GM10266 (cell line): Measurements from ENCODE around the gene SSTR5.

ENCODE experiments used
- DNase-seq: peaks from one replicate; pipeline ENCODE4 v3.0.0; 2012; ENCODE audit errors: extremely low spot score
- TF ChIP-seq, protein P1 (sequence below): IDR thresholded peaks from 2 replicates; pipeline ENCODE4 v1.5.1; 2012; ENCODE audit warnings: mild to moderate bottlenecking, low read depth; ENCODE audit not compliant: control insufficient read depth, insufficient read depth; ENCODE audit errors: missing control alignments

Gene SSTR5

DNA sequence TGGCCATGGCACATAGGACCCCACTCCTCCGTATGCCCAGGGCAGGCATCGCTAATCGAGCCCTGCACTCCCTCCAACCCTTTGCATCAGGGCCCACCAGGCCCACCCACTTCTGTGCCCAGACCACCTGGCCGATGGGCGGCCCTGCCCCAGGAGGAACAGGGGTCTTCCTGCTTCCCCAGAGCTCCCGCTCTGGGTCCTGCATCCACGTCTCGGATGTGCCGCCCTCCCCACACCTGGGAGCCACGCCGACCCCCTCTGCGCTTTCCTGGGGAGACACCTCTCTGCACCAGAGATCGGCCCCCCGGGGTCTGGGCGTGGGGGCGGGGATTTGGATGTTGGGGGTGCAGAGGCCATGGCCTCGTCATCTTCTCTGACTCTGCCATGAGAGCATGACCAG is 21.1 kb upstream of the SSTR5 start:
- TF ChIP-seq, protein P1, sequence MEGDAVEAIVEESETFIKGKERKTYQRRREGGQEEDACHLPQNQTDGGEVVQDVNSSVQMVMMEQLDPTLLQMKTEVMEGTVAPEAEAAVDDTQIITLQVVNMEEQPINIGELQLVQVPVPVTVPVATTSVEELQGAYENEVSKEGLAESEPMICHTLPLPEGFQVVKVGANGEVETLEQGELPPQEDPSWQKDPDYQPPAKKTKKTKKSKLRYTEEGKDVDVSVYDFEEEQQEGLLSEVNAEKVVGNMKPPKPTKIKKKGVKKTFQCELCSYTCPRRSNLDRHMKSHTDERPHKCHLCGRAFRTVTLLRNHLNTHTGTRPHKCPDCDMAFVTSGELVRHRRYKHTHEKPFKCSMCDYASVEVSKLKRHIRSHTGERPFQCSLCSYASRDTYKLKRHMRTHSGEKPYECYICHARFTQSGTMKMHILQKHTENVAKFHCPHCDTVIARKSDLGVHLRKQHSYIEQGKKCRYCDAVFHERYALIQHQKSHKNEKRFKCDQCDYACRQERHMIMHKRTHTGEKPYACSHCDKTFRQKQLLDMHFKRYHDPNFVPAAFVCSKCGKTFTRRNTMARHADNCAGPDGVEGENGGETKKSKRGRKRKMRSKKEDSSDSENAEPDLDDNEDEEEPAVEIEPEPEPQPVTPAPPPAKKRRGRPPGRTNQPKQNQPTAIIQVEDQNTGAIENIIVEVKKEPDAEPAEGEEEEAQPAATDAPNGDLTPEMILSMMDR = no peak
- no peak for DNase-seq

DNA sequence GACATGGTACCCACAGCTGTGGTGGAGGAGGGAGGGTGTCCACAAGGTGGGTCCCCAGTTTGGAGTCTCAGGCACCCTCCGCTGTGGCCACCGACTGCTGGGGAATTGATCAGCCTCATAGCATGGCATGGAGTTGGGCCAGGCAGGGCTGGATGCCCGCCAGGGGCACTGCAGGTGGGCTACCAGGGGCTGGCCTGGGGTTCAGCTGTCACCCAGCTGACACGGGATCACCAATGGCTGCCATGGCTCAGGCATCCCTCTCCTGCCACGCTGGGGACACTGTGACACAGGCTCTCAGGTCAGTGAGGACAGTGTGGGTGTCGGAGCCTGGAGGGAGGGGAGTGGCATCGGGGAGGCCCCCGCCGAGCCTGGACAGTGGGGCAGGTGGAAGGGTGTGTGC is 19.8 kb upstream of the SSTR5 start:
- DNase-seq = no peak
- TF ChIP-seq, protein P1 = no peak

DNA sequence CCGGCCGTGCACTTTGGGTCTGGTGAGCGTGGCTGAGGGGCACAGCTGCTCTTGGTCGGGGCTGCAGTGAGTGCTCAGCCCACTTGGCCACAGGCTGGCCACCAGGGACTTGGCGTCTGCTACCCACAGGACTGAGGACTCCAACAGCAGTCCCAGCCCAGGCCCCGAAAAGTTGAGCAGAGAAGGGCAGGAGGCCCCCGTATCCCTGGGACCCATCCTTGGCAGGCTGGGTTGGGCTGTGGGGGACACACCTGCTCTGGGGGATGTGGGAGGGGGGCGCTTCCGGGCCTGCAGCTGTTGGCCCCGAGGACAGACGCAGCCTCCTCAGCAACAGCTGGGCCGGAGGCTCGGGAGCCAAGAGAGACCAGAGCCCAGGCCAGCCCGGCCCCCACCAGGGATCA is 19.4 kb upstream of the SSTR5 start:
- TF ChIP-seq, protein P1 = no peak
- no peak for DNase-seq

DNA sequence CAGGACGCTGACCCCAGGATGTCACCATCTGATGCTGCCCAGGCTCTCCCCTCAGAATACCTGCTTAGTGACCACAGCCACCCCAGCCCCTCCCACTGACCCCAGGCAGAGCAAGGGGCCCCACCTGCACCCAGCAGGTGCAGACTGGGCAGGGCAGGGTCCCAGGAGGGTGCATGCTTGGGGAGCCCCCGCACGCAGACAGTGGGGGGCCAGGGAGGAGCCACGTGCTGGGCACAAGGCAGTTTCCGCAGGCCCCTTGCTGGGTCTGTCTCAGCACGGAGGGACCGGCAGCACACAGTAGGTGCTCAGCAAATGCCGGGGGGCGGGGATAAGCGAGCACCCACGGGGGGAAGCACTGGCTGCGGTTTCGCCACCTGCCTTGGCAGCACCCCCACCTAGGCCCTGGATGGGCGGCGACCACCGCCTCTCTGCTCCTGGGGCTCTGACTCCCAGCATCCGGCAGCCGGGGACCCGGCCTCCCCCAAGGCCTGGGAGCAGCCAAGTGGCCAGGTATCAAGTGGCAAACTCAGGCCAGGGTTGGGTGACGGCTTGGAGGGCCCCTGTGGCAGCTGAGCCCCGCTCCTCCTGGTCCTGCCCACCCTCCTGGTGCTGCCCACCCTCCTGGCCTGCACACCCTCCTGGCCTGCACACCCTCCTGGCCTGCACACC is 18.7 kb upstream of the SSTR5 start:
- DNase-seq = no peak
- TF ChIP-seq, protein P1 = no peak

DNA sequence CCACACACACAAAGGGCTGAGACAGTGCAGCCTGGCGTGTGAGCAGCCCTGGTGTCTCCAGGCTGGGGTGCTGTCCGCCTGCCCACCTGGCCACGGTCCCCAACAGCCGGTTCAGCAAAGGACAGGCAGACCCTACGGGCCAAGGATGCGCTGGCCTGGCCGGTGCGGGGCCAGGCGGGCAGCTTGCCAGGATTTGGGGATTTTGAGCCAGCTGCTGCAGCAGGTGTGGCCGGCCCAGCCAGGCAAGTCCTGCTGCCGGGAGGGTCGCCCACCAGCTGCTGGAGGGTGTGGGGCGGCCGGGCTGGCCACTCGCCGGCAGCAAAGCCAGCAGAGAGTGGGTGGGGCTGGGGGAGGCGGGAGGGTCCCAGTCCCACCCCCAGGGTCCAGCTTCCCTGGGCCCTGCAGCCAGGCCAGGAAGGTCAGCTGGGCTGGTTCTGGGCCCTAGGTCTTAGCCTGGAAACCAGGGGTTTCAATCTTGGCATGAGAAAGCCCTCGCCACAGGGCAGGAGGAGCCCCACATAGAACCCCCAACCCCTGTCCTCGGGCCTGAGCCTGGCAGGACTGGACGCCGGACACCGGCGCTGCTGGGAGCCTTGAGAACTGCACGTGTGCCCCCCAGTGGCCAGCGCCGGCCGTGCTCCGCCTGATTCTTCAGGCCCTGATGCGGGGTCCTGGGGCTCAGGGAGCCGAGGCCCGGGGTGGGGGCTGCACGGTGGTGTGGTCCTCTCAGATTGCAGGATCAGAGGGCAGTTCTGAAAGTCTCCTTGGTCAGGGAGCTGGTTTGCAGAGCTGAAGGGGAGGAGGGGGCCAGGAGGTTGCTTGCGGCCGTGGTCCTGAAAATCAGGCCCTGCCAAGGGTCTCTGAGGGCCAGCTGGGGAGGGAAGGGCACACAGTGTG is 17.6 kb upstream of the SSTR5 start:
- DNase-seq = peak; percentile 81

DNA sequence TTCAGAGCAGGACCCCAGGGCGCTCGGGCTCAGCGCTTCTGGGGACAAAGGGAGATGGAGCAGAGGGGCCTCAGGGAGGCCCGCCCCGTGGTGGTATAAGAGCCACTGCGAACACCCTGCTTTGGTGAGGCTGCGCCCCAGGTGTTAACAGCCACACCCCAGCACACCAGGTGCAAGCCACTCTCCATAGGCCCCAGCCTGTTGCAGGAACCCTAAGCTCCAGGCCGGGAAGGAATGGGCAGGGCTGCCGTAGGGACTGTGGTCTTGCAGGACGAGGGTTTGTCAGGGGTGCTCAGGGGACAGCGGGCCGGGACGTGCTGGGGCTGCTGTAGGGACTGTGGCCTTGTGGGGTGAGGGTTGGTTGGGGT is 17.0 kb upstream of the SSTR5 start:
- no peak for DNase-seq
- TF ChIP-seq, protein P1 = no peak

More for the DNA sequence above, 17.6 kb upstream of the SSTR5 start:
- TF ChIP-seq, protein P1 = peak; percentile 73

DNA sequence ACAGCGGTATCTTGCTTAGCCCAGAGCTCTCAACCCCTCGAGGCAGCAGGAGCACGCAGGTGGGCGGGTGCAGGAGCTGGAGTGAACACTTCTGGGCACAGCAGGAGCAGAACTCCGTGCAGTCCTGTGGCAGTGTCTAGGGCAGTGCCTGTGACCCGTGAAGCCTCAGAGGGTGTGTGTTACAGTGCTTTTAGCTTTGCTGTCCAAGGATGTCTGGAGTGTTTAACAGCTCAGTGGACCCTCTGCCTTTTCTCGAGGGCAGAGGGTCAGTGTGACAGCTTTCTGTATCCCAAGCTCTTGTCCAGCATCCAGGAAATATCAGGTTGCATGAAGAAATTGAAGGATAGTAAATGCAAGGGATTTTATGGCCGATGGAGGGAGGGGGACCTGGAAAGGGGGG is 16.4 kb upstream of the SSTR5 start:
- DNase-seq = no peak
- TF ChIP-seq, protein P1 = no peak
